Measurements from ENCODE around the gene COL26A1. TPM values are rescaled to one million over a fixed set of nuclear protein-coding genes. Genes with fewer than 3 reads are reported as not detected.
"Not testable (repeated sequence)": the region's sequence is repeated elsewhere in the genome, so short reads cannot be mapped to it uniquely, and the experiment has no call there.

COL26A1 gene
- total RNA-seq, 1 experiment from 2014 or later = not detected

- no peaks in the 10 kb centered on the region for H3K79me2 ChIP-seq (ENCODE audit: low read length)
These were observed 22.3 kb upstream of the COL26A1 start for GRCh38 chr7:101340379-101340778.

GRCh38 chr7:101342892-101343291, 19.8 kb upstream of the COL26A1 start:
- H3K27me3 ChIP-seq (ENCODE audit: low read length) = no peaks in the 10 kb centered on the region
- H3K4me1 ChIP-seq (ENCODE audit: low read length) = no peaks in the 10 kb centered on the region

More at GRCh38 chr7:101340379-101340778, 22.3 kb upstream of the COL26A1 start:
- H3K9me2 ChIP-seq (replicated peaks; ENCODE audit: insufficient read depth, low read length) = no peaks in the 10 kb centered on the region
- H3K9ac ChIP-seq (ENCODE audit: low read length) = no peak overlapping the region
- no peaks in the 10 kb centered on the region for H3K9me3 ChIP-seq (ENCODE audit: low read length)
- H4K20me1 ChIP-seq (ENCODE audit: insufficient read depth, low read depth, low read length) = no peaks in the 10 kb centered on the region
- no peak for DNase-seq
- no peak overlapping the region for H3K4me2 ChIP-seq (ENCODE audit: low read depth, low read length, poor library complexity, severe bottlenecking)
- no peak overlapping the region for H3K27ac ChIP-seq (ENCODE audit: low read length)
- no peaks in the 10 kb centered on the region for H3K4me1 ChIP-seq (ENCODE audit: low read length)
- no peaks in the 10 kb centered on the region for H3K27me3 ChIP-seq (ENCODE audit: low read length)
- H2AFZ ChIP-seq (ENCODE audit: low read length) = no peak overlapping the region
- H3K36me3 ChIP-seq (ENCODE audit: insufficient read depth, low read length) = no peaks in the 10 kb centered on the region
- H3K4me3 ChIP-seq (ENCODE audit: low read length) = no peak overlapping the region

GRCh38 chr7:101347477-101347876, 15.2 kb upstream of the COL26A1 start:
- Histone ChIP-seq H3K27me3 (ENCODE audit: low read length) (no peaks in the 10 kb centered on the region), H3K4me1 (ENCODE audit: low read length) (no peaks in the 10 kb centered on the region), H3K9ac (ENCODE audit: low read length) (no peak overlapping the region), H2AFZ (ENCODE audit: low read length) (no peak overlapping the region), H3K79me2 (ENCODE audit: low read length) (no peaks in the 10 kb centered on the region), H3K9me2 (replicated peaks; ENCODE audit: insufficient read depth, low read length) (no peaks in the 10 kb centered on the region), H4K20me1 (ENCODE audit: insufficient read depth, low read depth, low read length) (no peaks in the 10 kb centered on the region), H3K4me2 (ENCODE audit: low read depth, low read length, poor library complexity, severe bottlenecking) (no peak overlapping the region), H3K9me3 (ENCODE audit: low read length) (no peaks in the 10 kb centered on the region), H3K27ac (ENCODE audit: low read length) (no peak overlapping the region), H3K4me3 (ENCODE audit: low read length) (no peak overlapping the region), H3K36me3 (ENCODE audit: insufficient read depth, low read length) (no peaks in the 10 kb centered on the region)
- DNase-seq = no peak

More at GRCh38 chr7:101342892-101343291, 19.8 kb upstream of the COL26A1 start:
- H3K27ac ChIP-seq (ENCODE audit: low read length) = no peak overlapping the region
- no peak for DNase-seq
- no peaks in the 10 kb centered on the region for H4K20me1 ChIP-seq (ENCODE audit: insufficient read depth, low read depth, low read length)
- H2AFZ ChIP-seq (ENCODE audit: low read length) = no peak overlapping the region
- no peak overlapping the region for H3K9ac ChIP-seq (ENCODE audit: low read length)
- H3K36me3 ChIP-seq (ENCODE audit: insufficient read depth, low read length) = no peaks in the 10 kb centered on the region
- H3K9me2 ChIP-seq (replicated peaks; ENCODE audit: insufficient read depth, low read length) = no peaks in the 10 kb centered on the region
- H3K79me2 ChIP-seq (ENCODE audit: low read length) = no peaks in the 10 kb centered on the region
- no peak overlapping the region for H3K4me3 ChIP-seq (ENCODE audit: low read length)
- H3K4me2 ChIP-seq (ENCODE audit: low read depth, low read length, poor library complexity, severe bottlenecking) = no peak overlapping the region
- H3K9me3 ChIP-seq (ENCODE audit: low read length) = no peaks in the 10 kb centered on the region

- H3K27ac ChIP-seq (ENCODE audit: low read length); H3K9ac ChIP-seq (ENCODE audit: low read length); DNase-seq; H3K4me2 ChIP-seq (ENCODE audit: low read depth, low read length, poor library complexity, severe bottlenecking); H3K27me3 ChIP-seq (ENCODE audit: low read length); H3K9me2 ChIP-seq (replicated peaks; ENCODE audit: insufficient read depth, low read length); H3K4me1 ChIP-seq (ENCODE audit: low read length); H2AFZ ChIP-seq (ENCODE audit: low read length); H3K79me2 ChIP-seq (ENCODE audit: low read length); H3K4me3 ChIP-seq (ENCODE audit: low read length); H4K20me1 ChIP-seq (ENCODE audit: insufficient read depth, low read depth, low read length); H3K36me3 ChIP-seq (ENCODE audit: insufficient read depth, low read length); H3K9me3 ChIP-seq (ENCODE audit: low read length): not testable (repeated sequence)
These were observed 14.1 kb upstream of the COL26A1 start for GRCh38 chr7:101348456-101349067.

GRCh38 chr7:101349300-101349699, 13.4 kb upstream of the COL26A1 start:
- not testable (repeated sequence) for H3K27ac ChIP-seq (ENCODE audit: low read length); H3K4me2 ChIP-seq (ENCODE audit: low read depth, low read length, poor library complexity, severe bottlenecking); H2AFZ ChIP-seq (ENCODE audit: low read length); H3K9me2 ChIP-seq (replicated peaks; ENCODE audit: insufficient read depth, low read length); H3K36me3 ChIP-seq (ENCODE audit: insufficient read depth, low read length); H3K9ac ChIP-seq (ENCODE audit: low read length); H3K27me3 ChIP-seq (ENCODE audit: low read length); H3K9me3 ChIP-seq (ENCODE audit: low read length); H3K4me3 ChIP-seq (ENCODE audit: low read length); H3K79me2 ChIP-seq (ENCODE audit: low read length); H4K20me1 ChIP-seq (ENCODE audit: insufficient read depth, low read depth, low read length); H3K4me1 ChIP-seq (ENCODE audit: low read length); DNase-seq

GRCh38 chr7:101352920-101353308, 9.8 kb upstream of the COL26A1 start:
- no peaks in the 10 kb centered on the region for H4K20me1 ChIP-seq (ENCODE audit: insufficient read depth, low read depth, low read length)
- H3K27ac ChIP-seq (ENCODE audit: low read length) = no peak overlapping the region
- H3K9ac ChIP-seq (ENCODE audit: low read length) = no peak overlapping the region
- H3K9me2 ChIP-seq (replicated peaks; ENCODE audit: insufficient read depth, low read length) = no peaks in the 10 kb centered on the region
- no peak overlapping the region for H3K4me2 ChIP-seq (ENCODE audit: low read depth, low read length, poor library complexity, severe bottlenecking)
- no peaks in the 10 kb centered on the region for H3K79me2 ChIP-seq (ENCODE audit: low read length)
- DNase-seq = no peak
- no peaks in the 10 kb centered on the region for H3K9me3 ChIP-seq (ENCODE audit: low read length)
- H3K4me1 ChIP-seq (ENCODE audit: low read length) = no peaks in the 10 kb centered on the region
- H3K27me3 ChIP-seq (ENCODE audit: low read length) = no peaks in the 10 kb centered on the region
- no peak overlapping the region for H3K4me3 ChIP-seq (ENCODE audit: low read length)
- no peak overlapping the region for H2AFZ ChIP-seq (ENCODE audit: low read length)
- no peaks in the 10 kb centered on the region for H3K36me3 ChIP-seq (ENCODE audit: insufficient read depth, low read length)

GRCh38 chr7:101357433-101357832, 5.2 kb upstream of the COL26A1 start:
- no peaks in the 10 kb centered on the region for H3K79me2 ChIP-seq (ENCODE audit: low read length)
- no peaks in the 10 kb centered on the region for H3K9me2 ChIP-seq (replicated peaks; ENCODE audit: insufficient read depth, low read length)
- no peaks in the 10 kb centered on the region for H3K9me3 ChIP-seq (ENCODE audit: low read length)
- no peak overlapping the region for H3K27ac ChIP-seq (ENCODE audit: low read length)
- no peak overlapping the region for H2AFZ ChIP-seq (ENCODE audit: low read length)
- no peak for DNase-seq
- no peak overlapping the region for H3K4me2 ChIP-seq (ENCODE audit: low read depth, low read length, poor library complexity, severe bottlenecking)
- H3K27me3 ChIP-seq (ENCODE audit: low read length) = no peaks in the 10 kb centered on the region
- H3K36me3 ChIP-seq (ENCODE audit: insufficient read depth, low read length) = no peaks in the 10 kb centered on the region
- H4K20me1 ChIP-seq (ENCODE audit: insufficient read depth, low read depth, low read length) = no peaks in the 10 kb centered on the region
- no peaks in the 10 kb centered on the region for H3K4me1 ChIP-seq (ENCODE audit: low read length)
- H3K9ac ChIP-seq (ENCODE audit: low read length) = no peak overlapping the region
- H3K4me3 ChIP-seq (ENCODE audit: low read length) = no peak overlapping the region

- no peak overlapping the region for H2AFZ ChIP-seq (ENCODE audit: low read length)
- H3K27ac ChIP-seq (ENCODE audit: low read length) = no peak overlapping the region
- no peak overlapping the region for H3K4me3 ChIP-seq (ENCODE audit: low read length)
- H3K9me2 ChIP-seq (replicated peaks; ENCODE audit: insufficient read depth, low read length) = no peaks in the 10 kb centered on the region
- H3K79me2 ChIP-seq (ENCODE audit: low read length) = no peaks in the 10 kb centered on the region
- H3K36me3 ChIP-seq (ENCODE audit: insufficient read depth, low read length) = no peaks in the 10 kb centered on the region
- H3K4me2 ChIP-seq (ENCODE audit: low read depth, low read length, poor library complexity, severe bottlenecking) = no peak overlapping the region
- H3K9ac ChIP-seq (ENCODE audit: low read length) = no peak overlapping the region
- peaks cover 3% of the 10 kb centered on the region; the same call in 1 of the 2 replicates for H3K4me1 ChIP-seq (ENCODE audit: low read length)
- no peaks in the 10 kb centered on the region for H4K20me1 ChIP-seq (ENCODE audit: insufficient read depth, low read depth, low read length)
- DNase-seq = no peak
- H3K27me3 ChIP-seq (ENCODE audit: low read length) = no peaks in the 10 kb centered on the region
- H3K9me3 ChIP-seq (ENCODE audit: low read length) = no peaks in the 10 kb centered on the region
These were observed 590 bp downstream of the COL26A1 start for GRCh38 chr7:101363196-101363733.

Measured in Karpas-422 (cell line).